ENCODE data around the gene SLC41A3. TPM values are rescaled to one million over a fixed set of nuclear protein-coding genes. Genes with fewer than 3 reads are reported as not detected.

Gene SLC41A3
- total and polyA plus RNA-seq, 2 of the 4 experiments (the other 2 are of a cell fraction) = 30.5 to 43.5 TPM

GRCh38 chr3:126109880-126110235 lies 25.9 kb upstream of the SLC41A3 start:
- no peak overlapping the region for H2BK15ac ChIP-seq (ENCODE audit: low read depth, low read length)

More at GRCh38 chr3:126109880-126110235, 25.9 kb upstream of the SLC41A3 start:
- no peaks in the 10 kb centered on the region for H3K4me1 ChIP-seq (ENCODE audit: control insufficient read depth, insufficient read depth, low read length)
- H3K23ac ChIP-seq (ENCODE audit: low read depth, low read length) = no peak overlapping the region
- no peak overlapping the region for H4K8ac ChIP-seq (ENCODE audit: low read depth in 2 of 2, low read length in 2 of 2)
- H2BK5ac ChIP-seq (ENCODE audit: low read depth, low read length, poor library complexity, severe bottlenecking) = no peak overlapping the region
- no peak overlapping the region for H3K27ac ChIP-seq (ENCODE audit: insufficient read depth, low read length)
- DNase-seq (no peak), ATAC-seq (ENCODE audit: low read depth) (no peak)
- TF ChIP-seq RAD21 (IDR thresholded peaks at IDR 0.05; ENCODE audit: low read length) = no peak
- TF ChIP-seq CTCF (conservative IDR thresholded peaks at IDR 0.05; ENCODE audit: low read depth, low read length) = no peak
- TF ChIP-seq CHD1 (IDR thresholded peaks at IDR 0.05; ENCODE audit: low read depth, low read length) = no peak
- TF ChIP-seq MXI1 (IDR thresholded peaks at IDR 0.05; ENCODE audit: borderline replicate concordance, low read depth, low read length) = no peak
- TF ChIP-seq FOS (IDR thresholded peaks at IDR 0.05; ENCODE audit: low read depth, low read length) = no peak
- TF ChIP-seq RCOR1 (IDR thresholded peaks at IDR 0.05; ENCODE audit: insufficient replicate concordance, low read length) = no peak
- H2BK20ac ChIP-seq (ENCODE audit: low read depth, low read length) = no peak overlapping the region
- H3K56ac ChIP-seq (ENCODE audit: extremely low read depth, insufficient read depth, low read length) = no peak overlapping the region
- H2AK9ac ChIP-seq (replicated peaks; ENCODE audit: low read depth, low read length, poor library complexity) = no peak overlapping the region
- no peak overlapping the region for H2AK5ac ChIP-seq (ENCODE audit: low read depth, low read length)
- H3K4me3 ChIP-seq (ENCODE audit: insufficient read depth, low read depth, low read length) = no peak overlapping the region
- H2AFZ ChIP-seq (replicated peaks; ENCODE audit: low read length, poor library complexity) = no peak overlapping the region
- H3K18ac ChIP-seq (ENCODE audit: low read depth, low read length) = no peak overlapping the region
- no peak overlapping the region for H4K91ac ChIP-seq (ENCODE audit: insufficient read depth, low read depth, low read length)
- H3K79me1 ChIP-seq (ENCODE audit: low read depth in 1 of 2, low read length in 2 of 2) = no peaks in the 10 kb centered on the region
- H3K14ac ChIP-seq (replicated peaks; ENCODE audit: low read depth, low read length) = no peak overlapping the region
- dilution Hi-C loops (cut with HindIII; ENCODE audit: low sequenced_read_pairs, unreplicated experiment) = no loop called here
- in situ Hi-C loops (cut with MboI; ENCODE audit: low sequenced_read_pairs) = loop anchor here (10.0 kb wide), 1 partner anchor 265 kb away; no protein-coding TSS in a partner anchor
- CTCF ChIA-PET = no interaction called here
- no peak overlapping the region for H2BK120ac ChIP-seq (ENCODE audit: low read depth, low read length)
- no peak overlapping the region for H3K9ac ChIP-seq (ENCODE audit: low read depth, low read length)
- 85% methylated on average over 5 of the region's 10 CpGs; no CpG with 5 or more reads in 1 of the 2 experiments for WGBS, 2 experiments (ENCODE audit: extremely low coverage in 2 of 2, insufficient read length in 1 of 2)
- H4K5ac ChIP-seq (ENCODE audit: low read depth, low read length) = no peak overlapping the region
- POLR2A ChIA-PET (ENCODE audit: unreplicated experiment) = no interaction called here
- no peaks in the 10 kb centered on the region for H3K9me3 ChIP-seq (ENCODE audit: control insufficient read depth, insufficient read depth, low read length)
- peaks cover 19% of the 10 kb centered on the region for H3K27me3 ChIP-seq (ENCODE audit: control insufficient read depth, insufficient read depth, low read length)
- H3K4me2 ChIP-seq (ENCODE audit: low read depth, low read length) = no peak overlapping the region
- H4K20me1 ChIP-seq (ENCODE audit: insufficient read depth, low read length) = no peaks in the 10 kb centered on the region
- BruUV-seq (replicated peaks) = no TSS peak
- no peak overlapping the region for H3K4ac ChIP-seq (ENCODE audit: low read depth, low read length)
- intact Hi-C loops (cut with micrococcal nuclease) = no loop called here
- no peaks in the 10 kb centered on the region for H3K36me3 ChIP-seq (ENCODE audit: control insufficient read depth, insufficient read depth, low read length)
- no peaks in the 10 kb centered on the region for H3K9me1 ChIP-seq (ENCODE audit: insufficient read depth, low read length)

All from IMR-90 (cell line).